Erythroblast (primary cell): ENCODE data around the gene CST2.
"Not testable (repeated sequence)": the region's sequence is repeated elsewhere in the genome, so short reads cannot be mapped to it uniquely, and the experiment has no call there.

Experiments
- GATA1 ChIP-seq: IDR thresholded peaks from 2 replicates; pipeline ENCODE4 v1.6.1; 2011; ENCODE audit warnings: low read depth, mild to moderate bottlenecking, control low read depth, low read length, moderate library complexity
- POLR2A ChIP-seq: IDR thresholded peaks from 2 replicates; pipeline ENCODE4 v1.6.1; 2011; ENCODE audit warnings: mild to moderate bottlenecking, low read length

- not testable (repeated sequence) for TF ChIP-seq POLR2A, GATA1
Observed at GRCh38 chr20:23777380-23777779, 49.1 kb downstream of the CST2 start.
